Endothelial cell of umbilical vein (primary cell): ENCODE data around the gene EEF1G.
"Not testable (repeated sequence)": the region's sequence is repeated elsewhere in the genome, so short reads cannot be mapped to it uniquely, and the experiment has no call there.

Source experiments
- CTCF ChIP-seq, 2 donors: IDR thresholded peaks; 1 replicate in 1 of 2; 2 replicates in 1 of 2; pipeline ENCODE4 v1.5.1; 2011; ENCODE audit warnings: low read length in 2 of 2, mild to moderate bottlenecking in 2 of 2, moderate library complexity in 2 of 2, control low read depth in 1 of 2, inconsistent platforms in 1 of 2, low read depth in 1 of 2; ENCODE audit not compliant: insufficient read depth in 1 of 2; ENCODE audit errors: extremely low read depth in 1 of 2
- MAX ChIP-seq: IDR thresholded peaks from 2 replicates; pipeline ENCODE4 v1.6.1; 2011; ENCODE audit not compliant: insufficient read depth, insufficient read length
- POLR2A ChIP-seq: IDR thresholded peaks from 2 replicates; pipeline ENCODE4 v1.6.1; 2012; ENCODE audit warnings: low read depth, mild to moderate bottlenecking, control low read depth, low read length

- not testable (repeated sequence) for TF ChIP-seq CTCF (IDR thresholded peaks at IDR 0.05; ENCODE audit: extremely low read depth in 1 of 2, insufficient read depth in 1 of 2, low read depth in 1 of 2, low read length in 2 of 2); POLR2A; MAX
Measured at GRCh38 chr11:62570903-62571302, 2.8 kb downstream of the EEF1G start.
